CD4-positive, alpha-beta T cell (primary cell): ENCODE measurements around the gene ANKRD33. TPM values are rescaled to one million over a fixed set of nuclear protein-coding genes. Genes with fewer than 3 reads are reported as not detected.

Experiments
- ATAC-seq: fragments of 200-7000 bp; cut with Tn5 transposase; one replicate; pipeline ENCODE4 v1.10.0; 2022; ENCODE audit warnings: mild to moderate bottlenecking; ENCODE audit not compliant: poor library complexity
- CTCF ChIA-PET: fragments of 350-600 bp; sonication (Branson Sonifier 250); formaldehyde crosslinking; loops from one replicate; lab custom pipeline; 2021; ENCODE audit warnings: antibody characterized with exemption, inconsistent platforms; lab: Charles Lee
- POLR2A ChIA-PET: fragments of 350-600 bp; sonication (Branson Sonifier 250); formaldehyde crosslinking; loops from one replicate; lab custom pipeline; 2021; ENCODE audit warnings: antibody characterized with exemption, inconsistent platforms; lab: Charles Lee
- DNase-seq, 14 experiments: peaks; one replicate each; pipeline ENCODE4 v3.0.0-alpha.2; 2013 to 2020; ENCODE audit warnings: mixed read lengths in 2 of 14
- H3K27ac ChIP-seq, 2 donors: one replicate each; pipeline versions ENCODE4 v1.5.1 to v1.7.0; 2013; ENCODE audit warnings: low read length in 2 of 2, low read depth in 1 of 2, mild to moderate bottlenecking in 1 of 2
- H3K27me3 ChIP-seq, 2 experiments: 1 replicate in 1 of 2; 2 replicates in 1 of 2; pipeline versions ENCODE4 v1.6.1 to v1.7.0; 2013; ENCODE audit warnings: low read length in 2 of 2, control low read depth in 1 of 2, mild to moderate bottlenecking in 1 of 2, moderate library complexity in 1 of 2; ENCODE audit not compliant: insufficient read depth in 2 of 2, control insufficient read depth in 1 of 2
- H3K36me3 ChIP-seq: one replicate; pipeline ENCODE4 v1.6.1; 2013; ENCODE audit warnings: low read length, control low read depth; ENCODE audit not compliant: insufficient read depth
- H3K4me1 ChIP-seq: one replicate; pipeline ENCODE4 v1.6.1; 2013; ENCODE audit warnings: low read length, control low read depth; ENCODE audit not compliant: insufficient read depth
- H3K4me3 ChIP-seq: one replicate; pipeline ENCODE4 v1.5.1; 2013; ENCODE audit warnings: mild to moderate bottlenecking, low read length, moderate library complexity
- H3K9me3 ChIP-seq, 2 experiments: 1 replicate in 1 of 2; 2 replicates in 1 of 2; pipeline versions ENCODE4 v1.6.1 to v1.7.0; 2013; ENCODE audit warnings: low read length in 2 of 2, mild to moderate bottlenecking in 2 of 2, control low read depth in 1 of 2, moderate library complexity in 1 of 2; ENCODE audit not compliant: control insufficient read depth in 1 of 2, insufficient read depth in 1 of 2
- H3K27ac Mint-ChIP-seq: one replicate; pipeline ENCODE4 v1.8.0; 2020; ENCODE audit warnings: mixed read lengths
- H3K27me3 Mint-ChIP-seq: one replicate; pipeline ENCODE4 v1.8.0; 2021; ENCODE audit warnings: mixed read lengths
- H3K36me3 Mint-ChIP-seq: one replicate; pipeline ENCODE4 v1.8.0; 2021; ENCODE audit warnings: low read depth, mixed read lengths
- H3K4me1 Mint-ChIP-seq: one replicate; pipeline ENCODE4 v1.8.0; 2021; ENCODE audit warnings: low read depth, mixed read lengths
- H3K4me3 Mint-ChIP-seq: one replicate; pipeline ENCODE4 v1.8.0; 2020; ENCODE audit warnings: mild to moderate bottlenecking, mixed read lengths
- H3K9me3 Mint-ChIP-seq: one replicate; pipeline ENCODE4 v1.8.0; 2020; ENCODE audit warnings: mixed read lengths
- intact Hi-C, 2 experiments: fragments of 100-400 bp; cut with DNase I in 1 of 2; cut with micrococcal nuclease in 1 of 2; formaldehyde crosslinking; loops; one replicate each; pipeline versions ENCODE4 v1.15.1 to v1.9.0; 2023 to 2025; cut with DNase I, micrococcal nuclease
- total RNA-seq, 174 experiments: library from RNA in 2 of 174; stranded (reverse) in 2 of 174; gene quantifications; one replicate each; pipeline ENCODE4 v1.2.3 and lab custom pipeline; 2021 to 2026
- TF ChIP-seq, protein P1 (sequence below): fragments of 200-600 bp; IDR thresholded peaks from one replicate; pipeline ENCODE4 v1.8.0; 2022; ENCODE audit warnings: antibody characterized with exemption, mild to moderate bottlenecking

The ANKRD33 gene
- total RNA-seq, 2 experiments from 2014 or later = not detected

GRCh38 chr12:51852404-51853137 lies 35.3 kb upstream of the ANKRD33 start:
- Mint-ChIP-seq H3K36me3 (no peaks in the 10 kb centered on the region), H3K4me1 (peaks cover 20% of the 10 kb centered on the region), H3K27ac (no peak overlapping the region), H3K9me3 (no peaks in the 10 kb centered on the region), H3K4me3 (no peak overlapping the region), H3K27me3 (peaks cover 31% of the 10 kb centered on the region)
- POLR2A ChIA-PET = no interaction called here
- peaks cover 4 to 7% of the 10 kb centered on the region in 2 experiments for H3K27me3 ChIP-seq
- H3K36me3 ChIP-seq = no peaks in the 10 kb centered on the region
- DNase-seq (no peak), ATAC-seq (no peak)
- peaks cover 0 to 5% of the 10 kb centered on the region in 2 experiments for H3K9me3 ChIP-seq
- TF ChIP-seq, protein P1, sequence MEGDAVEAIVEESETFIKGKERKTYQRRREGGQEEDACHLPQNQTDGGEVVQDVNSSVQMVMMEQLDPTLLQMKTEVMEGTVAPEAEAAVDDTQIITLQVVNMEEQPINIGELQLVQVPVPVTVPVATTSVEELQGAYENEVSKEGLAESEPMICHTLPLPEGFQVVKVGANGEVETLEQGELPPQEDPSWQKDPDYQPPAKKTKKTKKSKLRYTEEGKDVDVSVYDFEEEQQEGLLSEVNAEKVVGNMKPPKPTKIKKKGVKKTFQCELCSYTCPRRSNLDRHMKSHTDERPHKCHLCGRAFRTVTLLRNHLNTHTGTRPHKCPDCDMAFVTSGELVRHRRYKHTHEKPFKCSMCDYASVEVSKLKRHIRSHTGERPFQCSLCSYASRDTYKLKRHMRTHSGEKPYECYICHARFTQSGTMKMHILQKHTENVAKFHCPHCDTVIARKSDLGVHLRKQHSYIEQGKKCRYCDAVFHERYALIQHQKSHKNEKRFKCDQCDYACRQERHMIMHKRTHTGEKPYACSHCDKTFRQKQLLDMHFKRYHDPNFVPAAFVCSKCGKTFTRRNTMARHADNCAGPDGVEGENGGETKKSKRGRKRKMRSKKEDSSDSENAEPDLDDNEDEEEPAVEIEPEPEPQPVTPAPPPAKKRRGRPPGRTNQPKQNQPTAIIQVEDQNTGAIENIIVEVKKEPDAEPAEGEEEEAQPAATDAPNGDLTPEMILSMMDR = no peak
- CTCF ChIA-PET = no interaction called here
- H3K27ac ChIP-seq = no peak overlapping the region
- H3K4me3 ChIP-seq = no peak overlapping the region
- intact Hi-C loops = no loop called here
- peaks cover 20% of the 10 kb centered on the region for H3K4me1 ChIP-seq

DNA sequence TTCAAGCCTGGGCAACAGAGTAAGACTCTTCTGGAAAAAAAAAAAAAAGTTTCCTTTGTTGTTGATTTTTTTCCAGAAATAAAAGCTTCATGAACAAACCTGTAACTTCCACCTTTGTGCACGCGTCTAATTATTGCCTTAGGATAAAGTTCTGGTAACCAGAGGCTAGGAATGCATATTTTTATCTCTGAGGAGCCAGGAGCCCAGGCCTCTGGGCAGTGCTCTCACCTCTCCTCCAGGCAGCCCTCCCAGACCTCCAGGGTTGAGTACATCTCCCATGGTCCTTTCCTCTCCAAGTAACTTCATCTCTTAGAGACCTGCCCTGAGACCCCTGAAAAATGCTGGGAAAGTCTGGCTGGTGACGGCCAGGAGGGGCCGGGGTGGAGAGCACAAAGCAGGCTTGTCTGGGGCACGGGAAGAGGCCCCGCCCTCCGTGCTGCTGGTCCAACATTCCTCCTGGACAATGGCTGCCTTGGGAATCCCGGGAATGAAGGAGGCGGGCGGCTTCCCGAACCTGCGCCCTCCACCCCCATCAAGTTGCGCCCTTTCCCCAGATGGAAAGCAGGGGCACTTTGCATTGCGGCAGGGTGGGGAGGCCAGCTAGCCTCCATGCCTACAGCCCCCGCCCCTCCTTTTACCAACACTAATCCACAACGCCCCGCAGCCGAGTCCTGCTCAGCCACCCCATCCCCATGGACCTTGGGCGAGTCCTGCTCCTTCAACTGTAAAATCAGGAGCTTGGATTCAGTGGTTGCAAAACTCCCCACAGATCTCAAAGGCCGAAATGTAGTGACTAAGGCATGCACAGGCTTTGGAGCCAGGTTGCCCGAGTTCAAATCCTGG lies 32.1 kb upstream of the ANKRD33 start:
- H3K4me3 Mint-ChIP-seq = no peak overlapping the region
- Histone ChIP-seq H3K27ac (no peak overlapping the region), H3K27me3 (no peaks in the 10 kb centered on the region), H3K4me1 (peaks cover 6% of the 10 kb centered on the region), H3K36me3 (no peaks in the 10 kb centered on the region), H3K9me3 (no peaks in the 10 kb centered on the region), H3K4me3 (no peak overlapping the region)
- CTCF ChIA-PET = no interaction called here
- H3K36me3 Mint-ChIP-seq = no peaks in the 10 kb centered on the region
- no peak overlapping the region for H3K27ac Mint-ChIP-seq
- intact Hi-C loops = no loop called here
- TF ChIP-seq, protein P1 = no peak
- DNase-seq (no peak), ATAC-seq (no peak)
- no peaks in the 10 kb centered on the region for H3K9me3 Mint-ChIP-seq
- peaks cover 13% of the 10 kb centered on the region for H3K4me1 Mint-ChIP-seq
- POLR2A ChIA-PET = no interaction called here
- peaks cover 32% of the 10 kb centered on the region for H3K27me3 Mint-ChIP-seq

DNA sequence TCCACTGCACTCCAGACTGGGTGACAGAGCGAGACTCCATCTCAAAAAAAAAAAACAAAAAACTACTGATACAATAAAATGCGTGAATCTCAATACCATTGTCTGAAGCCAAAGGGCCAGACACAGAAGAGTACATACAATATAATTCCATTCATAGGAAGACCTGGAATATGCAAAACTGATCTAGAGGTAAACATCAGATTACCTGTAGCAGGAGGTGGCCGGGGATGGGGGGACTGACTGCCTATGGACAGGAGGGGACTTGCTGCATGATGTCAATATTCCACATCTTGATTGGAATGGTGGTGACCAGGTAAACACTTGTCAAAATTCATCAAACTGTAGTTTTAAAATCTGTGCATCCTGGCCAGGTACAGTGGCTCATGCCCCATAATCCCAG lies 26.9 kb upstream of the ANKRD33 start:
- H3K27me3 Mint-ChIP-seq = peaks cover 60% of the 10 kb centered on the region
- no peaks in the 10 kb centered on the region for H3K36me3 ChIP-seq
- H3K9me3 Mint-ChIP-seq = no peaks in the 10 kb centered on the region
- H3K27me3 ChIP-seq = peaks cover 30 to 40% of the 10 kb centered on the region in 2 experiments
- no peak overlapping the region for H3K4me3 ChIP-seq
- H3K4me3 Mint-ChIP-seq = no peak overlapping the region
- CTCF ChIA-PET = interaction anchor here (0.7 kb wide), 1 partner anchor 132 kb away, joined by 3 read pairs; no protein-coding TSS in a partner anchor
- peaks cover 17% of the 10 kb centered on the region for H3K4me1 ChIP-seq
- DNase-seq = no peak
- H3K36me3 Mint-ChIP-seq = no peaks in the 10 kb centered on the region
- peaks cover 8% of the 10 kb centered on the region for H3K4me1 Mint-ChIP-seq
- H3K27ac Mint-ChIP-seq = no peak overlapping the region
- H3K27ac ChIP-seq = no peak overlapping the region
- ATAC-seq = no peak
- TF ChIP-seq, protein P1 = no peak
- POLR2A ChIA-PET = interaction anchor here (1.1 kb wide), 1 partner anchor 29 kb away, joined by 3 read pairs; no protein-coding TSS in a partner anchor
- intact Hi-C loops = no loop called here
- H3K9me3 ChIP-seq = peaks cover 0 to 12% of the 10 kb centered on the region in 2 experiments
